Activated naive CD8-positive, alpha-beta T cell treated with anti-CD3 and anti-CD28 coated beads, Interleukin-2, amount 10 ng/mL, durations not matched to agents 7 days and 5 days (primary cell): ENCODE results near the gene MYL7. TPM values are rescaled to one million over a fixed set of nuclear protein-coding genes. Genes with fewer than 3 reads are reported as not detected.
"Not testable (repeated sequence)": the region's sequence is repeated elsewhere in the genome, so short reads cannot be mapped to it uniquely, and the experiment has no call there.

Experiments used
- ATAC-seq: fragments of 150-1000 bp; cut with Tn5 transposase; one replicate; pipeline ENCODE4 v1.10.0; 2021; ENCODE audit warnings: low read depth, moderate library complexity
- POLR2A ChIA-PET: fragments of 350-600 bp; sonication (Branson Sonifier 250); formaldehyde crosslinking; loops from one replicate; lab custom pipeline; 2021; ENCODE audit warnings: antibody characterized with exemption; lab: Charles Lee
- DNase-seq: peaks from one replicate; pipeline ENCODE4 v3.0.0; 2021
- H3K27ac Mint-ChIP-seq: one replicate; pipeline ENCODE4 v1.8.0; 2022; ENCODE audit warnings: mild to moderate bottlenecking, mixed read lengths
- H3K27me3 Mint-ChIP-seq: one replicate; pipeline ENCODE4 v1.8.0; 2022; ENCODE audit warnings: mild to moderate bottlenecking, moderate library complexity, mixed read lengths
- H3K36me3 Mint-ChIP-seq: one replicate; pipeline ENCODE4 v1.8.0; 2021; ENCODE audit warnings: mild to moderate bottlenecking, mixed read lengths
- H3K4me1 Mint-ChIP-seq: one replicate; pipeline ENCODE4 v1.8.0; 2021; ENCODE audit warnings: mixed read lengths
- H3K4me3 Mint-ChIP-seq: one replicate; pipeline ENCODE4 v1.8.0; 2022; ENCODE audit warnings: mild to moderate bottlenecking, moderate library complexity, mixed read lengths
- H3K9me3 Mint-ChIP-seq: one replicate; pipeline ENCODE4 v1.8.0; 2021; ENCODE audit warnings: mixed read lengths
- total RNA-seq, 2 experiments: library from RNA; stranded (reverse); gene quantifications; one replicate each; pipeline ENCODE4 v1.2.3, GENCODE V29; 2021

The MYL7 gene
- total RNA-seq, 2 experiments from 2014 or later = not detected

DNA sequence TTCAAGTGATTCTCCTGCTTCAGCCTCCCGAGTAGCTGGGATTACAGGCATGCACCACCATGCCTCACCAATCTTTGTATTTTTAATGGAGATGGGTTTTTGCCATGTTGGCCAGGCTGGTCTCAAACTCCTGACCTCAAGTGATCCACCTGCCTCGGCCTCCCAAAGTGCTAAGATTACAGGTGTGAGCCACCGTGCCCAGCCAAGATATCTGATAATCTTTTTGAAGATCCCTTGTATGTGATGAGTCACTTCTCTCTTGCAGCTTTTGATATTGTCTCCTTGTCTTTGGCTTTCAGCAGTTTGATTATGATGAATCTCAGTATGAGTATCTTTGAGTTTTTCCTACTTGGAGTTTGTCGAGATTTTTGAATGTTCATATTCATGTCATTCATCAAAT is 14.6 kb downstream of the MYL7 start:
- H3K4me3 Mint-ChIP-seq, H3K9me3 Mint-ChIP-seq, H3K36me3 Mint-ChIP-seq, H3K27ac Mint-ChIP-seq, DNase-seq, ATAC-seq: not testable (repeated sequence)
- Mint-ChIP-seq H3K4me1 (peaks cover 28% of the 10 kb centered on the region), H3K27me3 (peaks cover 17% of the 10 kb centered on the region)
- POLR2A ChIA-PET = interaction anchor here (0.6 kb wide), 1 partner anchor 41 kb away, joined by 3 read pairs; no protein-coding TSS in a partner anchor

DNA sequence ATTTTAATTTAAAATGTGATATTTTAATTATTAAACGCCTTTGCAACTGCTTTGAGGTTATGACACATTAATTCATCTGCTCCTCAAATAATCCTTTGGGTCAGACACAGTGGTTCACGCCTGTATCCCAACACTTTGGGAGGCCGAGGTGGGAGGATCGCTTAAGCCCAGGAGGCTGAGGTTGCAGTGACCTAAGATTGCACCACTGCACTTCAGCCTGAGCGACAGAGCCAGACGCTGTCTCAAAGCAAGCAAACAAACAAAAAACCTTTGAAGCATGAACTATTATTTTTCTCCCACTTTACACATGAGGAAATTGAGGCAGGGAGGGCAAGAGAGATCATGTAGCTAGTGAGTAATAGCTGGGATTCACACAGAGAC is 16.3 kb downstream of the MYL7 start:
- Mint-ChIP-seq H3K4me1 (peaks cover 26% of the 10 kb centered on the region), H3K27me3 (peaks cover 17% of the 10 kb centered on the region), H3K9me3 (peaks cover 2% of the 10 kb centered on the region), H3K27ac (no peak overlapping the region), H3K4me3 (no peak overlapping the region), H3K36me3 (peaks cover 12% of the 10 kb centered on the region)
- DNase-seq = no peak
- ATAC-seq = no peak
- POLR2A ChIA-PET = no interaction called here

DNA sequence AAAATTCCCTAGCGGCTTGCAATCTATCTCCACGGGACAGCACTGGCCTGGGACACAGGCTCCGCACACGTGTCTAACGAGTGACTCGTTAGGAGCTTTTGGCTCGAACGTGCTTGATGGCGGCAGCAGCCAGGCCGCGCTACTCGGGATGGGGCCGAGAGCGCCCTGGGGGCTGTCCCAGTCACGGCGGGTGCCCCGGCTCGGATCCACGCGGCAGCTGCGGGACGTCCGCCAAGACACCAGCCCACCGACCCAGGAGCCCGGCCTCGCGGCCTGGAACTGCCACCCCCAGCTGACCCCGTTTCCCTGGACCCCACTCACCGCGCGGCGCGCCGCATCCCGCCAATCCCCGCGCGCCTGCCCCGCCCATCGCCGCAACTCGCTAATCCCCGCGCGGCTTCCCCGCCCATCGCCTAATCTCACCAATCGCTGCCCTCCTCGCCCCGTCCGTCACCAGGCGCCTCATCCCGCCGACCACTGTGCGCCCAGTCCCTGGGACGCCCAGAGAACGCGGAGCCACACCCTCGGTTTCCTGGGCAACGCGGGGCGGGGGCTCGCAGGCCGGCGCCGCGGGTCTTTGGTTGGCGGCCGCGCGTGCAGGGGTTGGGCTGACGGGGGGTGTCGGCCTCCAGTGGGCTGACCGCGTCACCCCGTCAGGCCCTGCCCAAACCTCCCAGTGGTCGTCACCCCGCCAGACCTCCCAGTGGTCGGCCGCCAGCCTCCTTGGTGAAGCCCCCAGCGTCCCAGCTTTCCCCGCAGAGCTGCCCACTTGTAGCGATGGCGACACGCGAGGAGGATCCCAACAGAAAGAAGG is 17.7 kb downstream of the MYL7 start, which contains the start of gene POLD2:
Gene POLD2 (minus strand): TSS at position 359 of the 814 bp plus-strand sequence. CDS start 1,495 bp downstream, outside the sequence.
- POLR2A ChIA-PET = interaction anchor here (0.7 to 2.5 kb wide), 5 partner anchors 19 to 220 kb away, joined by 3 to 20 read pairs (median 4); partner anchors contain the start of gene AEBP1
- DNase-seq = peak; percentile 97
- peaks cover 17% of the 10 kb centered on the region for H3K27me3 Mint-ChIP-seq
- peak; percentile 100 for ATAC-seq
- H3K9me3 Mint-ChIP-seq = peaks cover 2% of the 10 kb centered on the region
- peak within 1 kb of the TSS; percentile 77 for H3K4me3 Mint-ChIP-seq
- H3K4me1 Mint-ChIP-seq = peaks cover 28% of the 10 kb centered on the region
- H3K36me3 Mint-ChIP-seq = peaks cover 18% of the 10 kb centered on the region
- H3K27ac Mint-ChIP-seq = peak within 1 kb of the TSS; percentile 83

DNA sequence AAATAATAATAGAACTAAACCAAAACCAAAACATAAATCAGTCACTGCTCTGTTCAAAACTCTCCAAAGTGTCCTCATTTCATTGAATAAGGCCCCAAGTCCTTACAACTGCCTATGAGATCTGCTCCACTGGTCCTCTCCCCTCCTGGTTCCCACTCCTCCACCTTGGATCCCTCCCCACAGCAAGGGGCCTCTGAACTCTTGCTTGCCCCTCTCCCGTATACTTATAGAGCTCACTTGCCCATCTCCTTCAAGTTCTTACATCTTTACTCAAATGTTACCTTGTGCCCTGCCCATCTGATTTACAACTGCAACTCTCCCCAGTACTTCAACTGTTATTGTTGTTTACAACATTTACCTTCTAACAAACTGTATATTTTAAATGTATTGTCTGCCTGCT is 18.6 kb downstream of the MYL7 start:
- ATAC-seq = no peak
- Mint-ChIP-seq H3K27ac (peak overlapping the region; percentile 53), H3K4me1 (peaks cover 27% of the 10 kb centered on the region), H3K9me3 (peaks cover 2% of the 10 kb centered on the region), H3K27me3 (peaks cover 17% of the 10 kb centered on the region), H3K4me3 (peak overlapping the region; percentile 77), H3K36me3 (peaks cover 21% of the 10 kb centered on the region)
- no peak for DNase-seq
- POLR2A ChIA-PET = interaction anchor here (0.7 to 2.5 kb wide), 4 partner anchors 18 to 47 kb away, joined by 3 to 20 read pairs (median 6); partner anchors contain the start of gene AEBP1

DNA sequence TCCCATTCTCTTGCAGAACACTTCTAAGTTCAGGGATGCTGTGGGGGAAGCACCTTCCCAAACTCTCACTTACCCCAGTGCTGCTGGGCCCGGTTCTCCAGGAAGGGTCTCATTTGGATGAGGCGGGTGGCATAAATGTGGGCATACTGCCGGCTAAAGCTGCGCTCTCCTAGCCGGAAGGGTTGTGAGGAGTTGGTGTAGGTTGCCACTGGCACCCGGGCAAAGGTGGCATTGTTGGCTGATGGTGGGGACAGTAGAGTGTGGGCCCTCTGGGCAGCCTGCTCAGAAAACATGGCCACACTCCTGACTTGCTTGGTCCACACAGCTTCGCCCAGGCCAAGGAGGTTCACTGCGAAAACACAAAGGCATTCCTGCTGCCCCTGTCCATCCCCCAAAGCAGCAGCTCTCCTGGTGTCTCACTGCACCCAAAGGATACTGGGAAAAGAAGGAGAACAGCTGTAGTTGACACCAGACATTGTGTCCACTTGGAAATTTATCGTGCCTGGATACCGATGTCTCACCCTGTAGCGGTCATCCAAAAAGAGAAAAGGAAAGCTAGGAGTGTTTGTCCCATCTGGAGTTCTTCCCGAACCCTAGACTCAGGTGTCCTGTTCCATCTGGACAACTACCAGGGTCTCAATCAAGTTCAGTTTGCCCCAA is 19.2 kb downstream of the MYL7 start:
- POLR2A ChIA-PET = interaction anchor here (2.1 to 2.5 kb wide), 2 partner anchors 17 to 41 kb away, joined by 8 to 20 read pairs; partner anchors contain the start of gene AEBP1
- H3K27me3 Mint-ChIP-seq = peaks cover 14% of the 10 kb centered on the region
- DNase-seq = no peak
- H3K27ac Mint-ChIP-seq = no peak overlapping the region
- H3K4me1 Mint-ChIP-seq = peaks cover 30% of the 10 kb centered on the region
- H3K4me3 Mint-ChIP-seq = no peak overlapping the region
- H3K36me3 Mint-ChIP-seq = peaks cover 23% of the 10 kb centered on the region
- H3K9me3 Mint-ChIP-seq = no peaks in the 10 kb centered on the region
- no peak for ATAC-seq

DNA sequence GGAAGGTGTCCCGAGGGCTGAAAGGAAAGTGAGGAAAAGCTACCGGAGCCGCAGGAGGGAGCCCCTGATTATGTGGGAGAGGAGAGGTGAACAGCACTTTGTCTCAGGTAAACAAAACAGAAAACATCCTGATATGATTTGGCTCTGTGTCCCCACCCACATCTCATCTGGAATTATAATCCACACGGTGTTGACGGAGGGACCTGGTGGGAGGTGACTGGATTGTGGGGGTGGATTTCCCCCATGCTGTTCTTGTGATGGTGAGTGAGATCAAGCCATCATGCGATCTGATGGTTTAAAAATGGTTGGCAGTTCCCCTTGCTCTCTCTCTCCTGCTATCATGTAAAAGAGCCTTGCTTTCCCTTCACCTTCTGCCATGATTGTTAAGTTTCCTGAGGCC is 20.7 kb downstream of the MYL7 start:
- Mint-ChIP-seq H3K9me3 (no peaks in the 10 kb centered on the region), H3K4me3 (no peak overlapping the region), H3K4me1 (peaks cover 30% of the 10 kb centered on the region), H3K36me3 (peaks cover 23% of the 10 kb centered on the region), H3K27me3 (peaks cover 6% of the 10 kb centered on the region), H3K27ac (no peak overlapping the region)
- ATAC-seq (no peak), DNase-seq (no peak)
- POLR2A ChIA-PET = interaction anchor here (1.2 kb wide), 1 partner anchor 13 kb away, joined by 3 read pairs; no protein-coding TSS in a partner anchor

DNA sequence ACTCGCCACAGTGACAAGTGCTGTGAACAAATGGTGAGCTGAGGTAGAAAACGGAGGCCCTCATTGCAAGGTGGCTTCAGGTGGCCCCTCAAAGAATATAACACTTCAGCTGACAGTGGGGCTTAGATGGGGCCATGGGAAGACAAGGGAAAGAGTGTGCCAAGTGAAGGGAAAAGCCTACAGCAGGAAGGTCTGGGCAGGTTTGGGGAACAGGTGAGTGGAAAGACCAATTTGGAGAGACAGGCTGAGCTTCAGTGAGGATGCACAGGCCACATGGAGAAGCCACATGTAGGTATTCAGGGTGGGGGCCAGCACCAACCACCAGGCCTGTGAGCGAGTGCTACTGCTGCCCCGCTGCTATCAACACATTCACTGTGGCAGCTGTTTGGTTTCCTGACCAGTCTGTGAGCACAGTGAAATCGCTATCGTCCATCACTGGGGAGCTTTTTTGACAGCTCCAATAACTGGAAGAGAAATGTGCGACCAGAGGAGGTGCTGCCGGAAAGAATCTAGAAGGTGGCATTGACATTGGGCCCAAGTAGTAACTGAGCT is 21.2 kb downstream of the MYL7 start:
- H3K27me3 Mint-ChIP-seq = peaks cover 3% of the 10 kb centered on the region
- H3K27ac Mint-ChIP-seq = no peak overlapping the region
- peaks cover 23% of the 10 kb centered on the region for H3K36me3 Mint-ChIP-seq
- DNase-seq (no peak), ATAC-seq (no peak)
- no peaks in the 10 kb centered on the region for H3K9me3 Mint-ChIP-seq
- POLR2A ChIA-PET = interaction anchor here (1.2 kb wide), 1 partner anchor 13 kb away, joined by 3 read pairs; no protein-coding TSS in a partner anchor
- H3K4me3 Mint-ChIP-seq = no peak overlapping the region
- H3K4me1 Mint-ChIP-seq = peaks cover 30% of the 10 kb centered on the region

DNA sequence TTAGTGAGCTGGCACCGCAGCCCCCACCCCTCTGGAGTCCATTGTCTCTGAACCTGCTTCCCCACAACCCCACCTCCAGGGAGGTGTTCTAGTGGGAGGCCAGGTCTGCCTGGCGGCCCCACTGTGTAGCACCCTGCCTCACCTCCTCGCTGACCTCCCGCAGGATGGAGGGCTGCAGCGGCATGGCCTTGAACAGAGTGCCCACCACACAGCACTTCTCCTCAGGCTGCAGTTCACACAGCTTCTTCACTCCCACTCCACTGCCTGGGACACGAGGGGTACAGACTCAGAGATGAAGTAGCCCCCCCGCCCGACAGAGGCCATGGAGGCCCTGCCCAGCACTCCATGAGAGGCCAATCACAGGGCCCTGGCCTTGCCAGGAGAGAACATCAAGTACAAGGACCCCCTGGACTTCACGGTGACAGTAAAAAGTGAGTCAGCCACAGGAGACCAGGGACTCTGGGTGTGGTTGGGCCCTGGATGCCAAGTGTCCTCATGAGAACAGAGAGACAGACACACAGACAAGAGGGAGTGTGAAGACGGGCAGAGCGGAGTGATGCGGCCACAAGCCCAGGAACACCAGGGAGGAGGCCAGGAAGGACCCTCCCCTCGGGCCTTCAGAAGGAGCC is 23.2 kb downstream of the MYL7 start:
- Mint-ChIP-seq H3K27me3 (no peaks in the 10 kb centered on the region), H3K4me3 (no peak overlapping the region), H3K9me3 (no peaks in the 10 kb centered on the region), H3K36me3 (peaks cover 27% of the 10 kb centered on the region), H3K27ac (peak overlapping the region; percentile 8), H3K4me1 (peaks cover 28% of the 10 kb centered on the region)
- POLR2A ChIA-PET = no interaction called here
- no peak for ATAC-seq
- no peak for DNase-seq

DNA sequence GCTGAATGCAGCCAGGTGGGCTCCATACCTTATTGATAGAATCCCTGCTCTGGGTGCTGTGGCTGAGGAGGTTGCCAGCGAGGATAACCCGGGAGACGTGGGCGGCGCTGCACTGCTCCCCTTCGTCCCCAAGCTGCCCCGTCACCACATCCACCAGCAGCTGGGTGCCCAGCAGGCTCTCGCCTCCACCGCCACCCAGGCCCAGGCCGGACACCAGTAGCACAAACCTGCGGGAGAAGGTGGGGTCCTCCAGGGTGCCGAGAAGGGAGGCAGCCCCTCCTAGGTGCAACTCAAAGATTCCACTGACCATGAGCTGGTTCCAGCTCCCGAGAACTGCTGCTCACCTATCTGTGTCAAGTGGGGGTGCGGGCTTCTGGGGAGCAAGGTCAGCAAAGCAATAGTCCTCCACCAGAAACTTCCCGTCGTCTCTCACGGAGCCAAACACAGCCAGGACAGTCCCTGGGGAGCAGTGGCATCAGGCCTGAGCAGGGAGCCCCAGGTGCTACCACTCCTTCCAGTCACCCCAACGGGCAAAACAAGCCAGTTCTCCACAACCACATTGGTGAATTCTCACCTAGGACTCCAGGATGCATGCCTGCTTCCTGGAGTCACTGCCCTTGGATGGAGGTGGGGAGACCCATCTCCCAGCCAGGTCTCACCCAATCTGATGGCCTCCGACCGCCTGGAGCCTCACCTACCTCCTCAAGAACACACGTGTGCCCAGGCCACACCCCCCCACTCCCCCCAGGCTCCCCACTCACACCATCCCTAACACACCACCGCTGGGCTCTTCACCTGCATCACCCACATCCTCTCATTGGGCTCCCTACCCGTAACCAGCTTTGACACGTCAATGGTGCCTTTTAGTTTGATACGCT is 24.1 kb downstream of the MYL7 start:
- ATAC-seq = no peak
- no peak overlapping the region for H3K4me3 Mint-ChIP-seq
- DNase-seq = no peak
- H3K4me1 Mint-ChIP-seq = peaks cover 22% of the 10 kb centered on the region
- H3K27ac Mint-ChIP-seq = peak overlapping the region; percentile 48
- no peaks in the 10 kb centered on the region for H3K27me3 Mint-ChIP-seq
- POLR2A ChIA-PET = interaction anchor here (0.6 kb wide), 1 partner anchor 28 kb away, joined by 3 read pairs; no protein-coding TSS in a partner anchor
- H3K9me3 Mint-ChIP-seq = no peaks in the 10 kb centered on the region
- peaks cover 28% of the 10 kb centered on the region for H3K36me3 Mint-ChIP-seq

DNA sequence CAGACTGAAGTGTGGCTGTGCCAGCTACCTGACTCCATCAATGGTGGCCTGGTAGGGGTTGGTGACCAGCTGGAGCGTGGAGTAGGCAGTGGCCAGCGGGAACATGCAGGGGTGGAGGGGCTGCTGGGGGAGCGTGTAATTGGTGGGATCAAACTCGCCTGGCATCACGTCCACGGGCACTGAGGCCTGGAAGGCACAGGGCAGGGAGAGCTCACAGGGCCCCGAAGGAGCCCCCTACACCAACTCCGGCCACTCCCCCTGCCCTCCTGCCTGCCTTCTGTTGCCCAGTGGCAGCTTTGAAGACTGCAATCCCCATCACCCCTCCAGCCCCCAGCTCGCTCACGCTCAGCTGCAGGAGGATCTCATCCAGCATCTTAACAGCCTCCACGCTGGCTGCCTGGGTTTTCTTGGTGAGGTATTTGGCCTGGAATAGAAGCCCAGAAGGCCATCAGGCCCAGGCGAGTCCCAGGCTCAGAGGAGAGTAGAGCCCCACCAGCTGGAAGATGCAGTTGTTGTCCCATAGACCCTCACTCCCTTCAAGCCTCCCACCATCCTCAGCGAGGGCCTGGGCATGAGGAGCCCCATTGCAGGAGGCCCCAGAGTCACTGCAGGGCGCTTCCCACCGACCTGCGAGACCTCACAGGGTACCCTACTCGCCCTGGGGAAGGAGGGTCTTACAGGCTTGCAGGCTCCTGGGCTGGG is 24.9 kb downstream of the MYL7 start:
- peaks cover 15% of the 10 kb centered on the region for H3K4me1 Mint-ChIP-seq
- H3K27ac Mint-ChIP-seq = no peak overlapping the region
- H3K4me3 Mint-ChIP-seq = no peak overlapping the region
- POLR2A ChIA-PET = interaction anchor here (0.6 kb wide), 1 partner anchor 27 kb away, joined by 3 read pairs; no protein-coding TSS in a partner anchor
- no peaks in the 10 kb centered on the region for H3K27me3 Mint-ChIP-seq
- DNase-seq (no peak), ATAC-seq (no peak)
- H3K36me3 Mint-ChIP-seq = peaks cover 28% of the 10 kb centered on the region
- H3K9me3 Mint-ChIP-seq = no peaks in the 10 kb centered on the region

DNA sequence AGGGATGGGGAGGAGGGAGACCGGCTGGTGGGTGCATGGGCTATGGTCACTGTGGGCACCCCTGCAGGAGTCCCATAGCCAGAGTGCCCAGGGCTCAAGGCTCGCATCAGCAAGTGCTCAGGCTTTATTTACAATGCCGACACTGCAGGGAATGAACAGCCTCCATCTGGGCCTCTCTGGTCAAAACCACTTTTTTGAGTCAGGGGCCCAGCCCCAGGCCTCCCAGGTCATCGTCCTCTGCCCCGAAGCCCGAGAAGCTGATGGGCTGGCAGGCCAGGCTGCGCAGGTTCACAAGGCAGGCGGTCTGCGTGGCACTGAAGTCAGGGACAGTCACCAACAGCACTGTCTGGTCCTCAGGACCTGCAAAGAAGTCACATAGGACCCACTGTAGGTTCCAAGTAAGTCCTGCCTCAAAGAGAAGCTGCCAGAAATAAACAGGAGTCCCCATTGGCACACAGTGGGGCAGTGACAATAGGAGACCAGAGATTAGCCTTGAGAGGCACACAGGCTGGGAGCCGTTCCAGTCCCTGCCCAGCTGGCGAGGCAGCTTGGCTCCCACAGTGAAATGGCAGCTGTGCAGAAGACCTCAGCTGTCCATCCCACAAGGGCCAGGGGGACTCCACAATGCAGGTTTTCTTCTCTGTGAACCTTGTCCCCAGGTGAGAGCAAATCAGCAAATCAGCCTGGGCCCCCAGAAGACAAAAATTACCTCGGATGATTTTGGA is 26.4 kb downstream of the MYL7 start:
- POLR2A ChIA-PET = no interaction called here

More for the DNA sequence above, 26.4 kb downstream of the MYL7 start:
- ATAC-seq (no peak), DNase-seq (no peak)
- Mint-ChIP-seq H3K9me3 (no peaks in the 10 kb centered on the region), H3K27ac (no peak overlapping the region), H3K4me1 (peaks cover 5% of the 10 kb centered on the region), H3K36me3 (peaks cover 15% of the 10 kb centered on the region), H3K27me3 (no peaks in the 10 kb centered on the region), H3K4me3 (no peak overlapping the region)
